Prostate gland (tissue), 2 donors: ENCODE data around the gene ZNF57.

Experiments
- POLR2AphosphoS5 ChIP-seq: sonication (generic); formaldehyde crosslinking; IDR thresholded peaks from one replicate; pipeline ENCODE4 v1.6.1; 2017; ENCODE audit warnings: antibody characterized with exemption
- TF ChIP-seq, protein P1 (sequence below), 4 experiments: fragments of 200-600 bp in 2 of 4; fragments of 450-650 bp in 2 of 4; sonication (generic) in 2 of 4; IDR thresholded peaks; 1 replicate in 3 of 4; 2 replicates in 1 of 4; pipeline ENCODE4 v1.5.1; 2016 to 2019; ENCODE audit warnings: antibody characterized with exemption in 4 of 4, mild to moderate bottlenecking in 2 of 4, moderate library complexity in 2 of 4

DNA sequence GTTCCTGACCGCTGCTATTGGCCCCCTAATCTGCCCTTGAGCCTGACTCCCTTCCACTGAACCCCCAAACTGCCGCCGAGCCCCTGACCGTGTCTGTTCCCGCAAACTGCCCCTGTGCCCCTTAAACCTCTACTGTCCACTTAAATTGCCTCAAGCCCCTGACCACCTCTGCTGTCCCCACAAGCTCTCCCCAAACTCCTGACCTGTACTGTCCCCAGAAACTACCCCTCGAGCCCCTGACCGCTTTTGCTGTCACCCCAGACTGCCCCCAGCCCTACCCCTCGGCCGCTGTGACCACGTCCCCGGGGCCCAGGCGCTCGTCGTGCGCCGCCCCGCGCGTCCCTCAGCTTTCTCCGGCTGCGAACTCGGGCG is 43.7 kb downstream of the ZNF57 start:
- TF ChIP-seq, protein P1, sequence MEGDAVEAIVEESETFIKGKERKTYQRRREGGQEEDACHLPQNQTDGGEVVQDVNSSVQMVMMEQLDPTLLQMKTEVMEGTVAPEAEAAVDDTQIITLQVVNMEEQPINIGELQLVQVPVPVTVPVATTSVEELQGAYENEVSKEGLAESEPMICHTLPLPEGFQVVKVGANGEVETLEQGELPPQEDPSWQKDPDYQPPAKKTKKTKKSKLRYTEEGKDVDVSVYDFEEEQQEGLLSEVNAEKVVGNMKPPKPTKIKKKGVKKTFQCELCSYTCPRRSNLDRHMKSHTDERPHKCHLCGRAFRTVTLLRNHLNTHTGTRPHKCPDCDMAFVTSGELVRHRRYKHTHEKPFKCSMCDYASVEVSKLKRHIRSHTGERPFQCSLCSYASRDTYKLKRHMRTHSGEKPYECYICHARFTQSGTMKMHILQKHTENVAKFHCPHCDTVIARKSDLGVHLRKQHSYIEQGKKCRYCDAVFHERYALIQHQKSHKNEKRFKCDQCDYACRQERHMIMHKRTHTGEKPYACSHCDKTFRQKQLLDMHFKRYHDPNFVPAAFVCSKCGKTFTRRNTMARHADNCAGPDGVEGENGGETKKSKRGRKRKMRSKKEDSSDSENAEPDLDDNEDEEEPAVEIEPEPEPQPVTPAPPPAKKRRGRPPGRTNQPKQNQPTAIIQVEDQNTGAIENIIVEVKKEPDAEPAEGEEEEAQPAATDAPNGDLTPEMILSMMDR (IDR thresholded peaks at IDR 0.05) = no peak
- TF ChIP-seq POLR2AphosphoS5 = no peak
